Renal cortical epithelial cell (primary cell): ENCODE measurements around the gene KIRREL3. TPM values are rescaled to one million over a fixed set of nuclear protein-coding genes. Genes with fewer than 3 reads are reported as not detected.

Source experiments
- DNase-seq: peaks from one replicate; pipeline ENCODE4 v3.0.0-alpha.2; 2011; ENCODE audit warnings: low read depth
- total RNA-seq: library from RNA; depleted of rRNA; stranded (reverse); fragments of >200 nt; gene quantifications from 2 replicates; pipeline ENCODE4 v1.2.3, GENCODE V29; 2014

Gene KIRREL3
- total RNA-seq, 1 donor from 2014 or later, result 0.10 TPM

GRCh38 chr11:126830216-126830806, 170.3 kb downstream of the KIRREL3 start:
- no peak for DNase-seq

- DNase-seq, result peak; percentile 18
Measured at GRCh38 chr11:126829716-126830115, 170.9 kb downstream of the KIRREL3 start.

GRCh38 chr11:126824035-126824607, 176.4 kb downstream of the KIRREL3 start:
- DNase-seq, result no peak

- DNase-seq, result no peak
Measured at GRCh38 chr11:126823274-126823673, 177.3 kb downstream of the KIRREL3 start.

- peak; percentile 84 for DNase-seq
Measured at GRCh38 chr11:126821827-126822226, 178.7 kb downstream of the KIRREL3 start.

- no peak for DNase-seq
Measured at GRCh38 chr11:126819194-126819593, 181.4 kb downstream of the KIRREL3 start.

- DNase-seq, result no peak
Measured at GRCh38 chr11:126817523-126818450, 182.8 kb downstream of the KIRREL3 start.

GRCh38 chr11:126817096-126817495, 183.5 kb downstream of the KIRREL3 start:
- no peak for DNase-seq

- DNase-seq, result no peak
Measured at GRCh38 chr11:126816645-126817044, 183.9 kb downstream of the KIRREL3 start.

- DNase-seq, result peak; percentile 57
Measured at GRCh38 chr11:126815111-126815510, 185.5 kb downstream of the KIRREL3 start.

- DNase-seq, result no peak
Measured at GRCh38 chr11:126810776-126811175, 189.8 kb downstream of the KIRREL3 start.

GRCh38 chr11:126809514-126810289, 190.9 kb downstream of the KIRREL3 start:
- DNase-seq, result no peak

GRCh38 chr11:126808836-126809235, 191.7 kb downstream of the KIRREL3 start:
- peak; percentile 81 for DNase-seq

GRCh38 chr11:126808296-126808695, 192.3 kb downstream of the KIRREL3 start:
- DNase-seq, result no peak

GRCh38 chr11:126805870-126806269, 194.7 kb downstream of the KIRREL3 start:
- DNase-seq, result no peak

GRCh38 chr11:126804363-126804762, 196.2 kb downstream of the KIRREL3 start:
- no peak for DNase-seq

- peak; percentile 58 for DNase-seq
Measured at GRCh38 chr11:126800009-126800408, 200.6 kb downstream of the KIRREL3 start.

GRCh38 chr11:126797457-126798169, 203.0 kb downstream of the KIRREL3 start:
- no peak for DNase-seq

GRCh38 chr11:126793596-126793995, 207.0 kb downstream of the KIRREL3 start:
- peak; percentile 41 for DNase-seq

- peak; percentile 18 for DNase-seq
Measured at GRCh38 chr11:126791991-126792390, 208.6 kb downstream of the KIRREL3 start.

GRCh38 chr11:126791446-126791845, 209.1 kb downstream of the KIRREL3 start:
- no peak for DNase-seq
